Caco-2 (cell line): Measurements from ENCODE around the gene VRK1. TPM values are rescaled to one million over a fixed set of nuclear protein-coding genes. Genes with fewer than 3 reads are reported as not detected.

Experiments
- BruUV-seq: library from RNA; stranded (reverse); fragments of 400-500 nt; replicated peaks from 2 replicates; lab custom pipeline; 2021; lab: Mats Ljungman, UMichigan
- CTCF ChIA-PET: fragments of 300-600 bp; sonication (Branson Sonifier 250); formaldehyde crosslinking; loops from one replicate; lab custom pipeline; 2022; ENCODE audit warnings: antibody characterized with exemption; lab: Charles Lee
- POLR2A ChIA-PET: fragments of 300-600 bp; sonication (Branson Sonifier 250); formaldehyde crosslinking; loops from one replicate; lab custom pipeline; 2022; ENCODE audit warnings: antibody characterized with exemption; lab: Charles Lee
- DNase-seq, 2 experiments: peaks; one replicate each; pipeline versions ENCODE4 v3.0.0 to v3.0.0-alpha.2; 2020 to 2022
- H3K27me3 ChIP-seq: replicated peaks from 2 replicates; pipeline ENCODE4 v1.6.0; 2011; ENCODE audit warnings: low read length; ENCODE audit not compliant: control insufficient read depth, insufficient read depth
- H3K36me3 ChIP-seq: 2 replicates; pipeline ENCODE4 v1.5.1; 2011; ENCODE audit warnings: low read length; ENCODE audit not compliant: control insufficient read depth, insufficient read depth
- H3K4me1 ChIP-seq: fragments of 250-450 bp; sonication (Bioruptor Pico); 2 replicates; pipeline ENCODE4 v1.5.1; 2020; ENCODE audit warnings: mild to moderate bottlenecking
- H3K4me3 ChIP-seq: 2 replicates; pipeline ENCODE4 v1.5.1; 2011; ENCODE audit warnings: low read depth, mild to moderate bottlenecking, control low read depth, low read length
- H3K9me3 ChIP-seq: fragments of 250-450 bp; sonication (Bioruptor Pico); 2 replicates; pipeline ENCODE4 v1.5.1; 2020; ENCODE audit warnings: mild to moderate bottlenecking, moderate library complexity
- H3K27ac Mint-ChIP-seq: one replicate; pipeline ENCODE4 v1.8.0; 2022; ENCODE audit warnings: mixed read lengths; ENCODE audit not compliant: unreplicated experiment
- H3K27me3 Mint-ChIP-seq: one replicate; pipeline ENCODE4 v1.8.0; 2022; ENCODE audit warnings: mixed read lengths; ENCODE audit not compliant: insufficient read depth, unreplicated experiment
- H3K36me3 Mint-ChIP-seq: one replicate; pipeline ENCODE4 v1.8.0; 2022; ENCODE audit warnings: mild to moderate bottlenecking, mixed read lengths; ENCODE audit not compliant: insufficient read depth, unreplicated experiment
- H3K4me1 Mint-ChIP-seq: one replicate; pipeline ENCODE4 v1.8.0; 2022; ENCODE audit warnings: low read depth, mixed read lengths; ENCODE audit not compliant: unreplicated experiment
- H3K4me3 Mint-ChIP-seq: one replicate; pipeline ENCODE4 v1.8.0; 2022; ENCODE audit warnings: mild to moderate bottlenecking, moderate library complexity, mixed read lengths; ENCODE audit not compliant: unreplicated experiment
- H3K9me3 Mint-ChIP-seq: one replicate; pipeline ENCODE4 v1.8.0; 2022; ENCODE audit warnings: mixed read lengths; ENCODE audit not compliant: unreplicated experiment
- CTCF ChIP-seq, 2 experiments: fragments of 200-600 bp in 1 of 2; IDR thresholded peaks; 1 replicate in 1 of 2; 2 replicates in 1 of 2; pipeline versions ENCODE4 v1.5.1 to v1.8.0; 2011 to 2022; ENCODE audit warnings: antibody characterized with exemption in 1 of 2, control low read depth in 1 of 2, inconsistent platforms in 1 of 2, low read depth in 1 of 2, low read length in 1 of 2, mild to moderate bottlenecking in 1 of 2, moderate library complexity in 1 of 2; ENCODE audit not compliant: insufficient read depth in 1 of 2, severe bottlenecking in 1 of 2, unreplicated experiment in 1 of 2
- intact Hi-C: fragments of 100-400 bp; cut with micrococcal nuclease; formaldehyde crosslinking; loops from one replicate; pipeline ENCODE4 v1.10.0; 2022; ENCODE audit not compliant: unreplicated experiment
- total RNA-seq: library from RNA; stranded (reverse); gene quantifications from 2 replicates; pipeline ENCODE4 v1.2.3, GENCODE V29; 2022

Gene VRK1
- total RNA-seq, 1 experiment from 2014 or later = 42.1 TPM

DNA sequence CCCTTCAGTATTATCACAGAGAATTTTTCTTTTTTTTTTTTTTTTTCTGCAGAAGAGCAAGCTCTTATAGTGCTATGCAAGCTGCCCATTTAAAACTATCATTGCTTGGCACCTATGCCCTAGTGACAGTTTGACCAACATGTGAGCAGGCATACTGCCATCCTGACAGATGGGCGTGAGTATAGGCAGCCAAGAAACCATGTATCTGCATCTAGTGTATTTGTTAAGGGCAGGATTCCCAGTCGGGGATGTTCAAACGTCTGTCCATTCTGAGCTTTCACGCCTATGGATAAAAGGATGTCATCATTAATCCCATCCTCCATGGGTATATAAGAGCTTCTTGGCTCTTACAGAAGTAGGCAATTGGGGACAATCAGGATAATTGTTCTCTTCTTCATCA is 8.8 kb downstream of the VRK1 start:
- DNase-seq = no peak
- no peak overlapping the region for H3K4me3 Mint-ChIP-seq
- no peak overlapping the region for H3K4me3 ChIP-seq
- CTCF ChIA-PET = interaction anchor here (0.6 kb wide), 1 partner anchor 22 kb away, joined by 3 read pairs; no protein-coding TSS in a partner anchor
- no peaks in the 10 kb centered on the region for H3K9me3 ChIP-seq
- no peaks in the 10 kb centered on the region for H3K36me3 ChIP-seq
- POLR2A ChIA-PET = interaction anchor here (2.2 kb wide), 1 partner anchor 9 kb away, joined by 17 read pairs; the partner anchor contains the start of gene VRK1
- no peak for TF ChIP-seq CTCF (IDR thresholded peaks at IDR 0.05; ENCODE audit: insufficient read depth in 1 of 2, low read depth in 1 of 2, low read length in 1 of 2, severe bottlenecking in 1 of 2, unreplicated experiment in 1 of 2)
- no TSS peak for BruUV-seq
- H3K9me3 Mint-ChIP-seq = no peaks in the 10 kb centered on the region
- no peaks in the 10 kb centered on the region for H3K27me3 ChIP-seq
- intact Hi-C loops = no loop called here
- H3K27ac Mint-ChIP-seq = no peak overlapping the region
- no peaks in the 10 kb centered on the region for H3K4me1 ChIP-seq
- peaks cover 16% of the 10 kb centered on the region for H3K4me1 Mint-ChIP-seq
- H3K27me3 Mint-ChIP-seq = no peaks in the 10 kb centered on the region
- H3K36me3 Mint-ChIP-seq = peaks cover 6% of the 10 kb centered on the region

DNA sequence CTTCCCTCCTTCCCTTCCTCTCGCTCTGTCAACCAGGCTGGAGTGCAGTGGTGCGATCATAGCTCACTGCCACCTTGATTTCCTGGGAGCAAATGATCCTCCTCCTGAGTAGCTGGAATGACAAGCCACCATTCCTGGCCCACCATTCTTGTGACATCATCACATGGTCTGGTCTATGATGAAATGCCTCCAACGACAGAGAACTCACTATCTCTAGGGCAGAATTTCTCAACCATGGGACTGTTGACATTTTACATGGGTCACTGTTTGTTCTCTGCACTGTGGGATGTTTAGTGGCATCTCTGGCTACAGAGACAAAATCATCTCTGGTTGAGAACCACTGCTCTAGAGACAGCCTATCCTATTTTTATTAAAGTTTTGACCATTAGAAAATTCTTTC is 9.7 kb downstream of the VRK1 start:
- Histone ChIP-seq H3K36me3 (no peaks in the 10 kb centered on the region), H3K9me3 (no peaks in the 10 kb centered on the region), H3K4me1 (no peaks in the 10 kb centered on the region), H3K27me3 (no peaks in the 10 kb centered on the region), H3K4me3 (no peak overlapping the region)
- intact Hi-C loops = no loop called here
- H3K4me1 Mint-ChIP-seq = peaks cover 16% of the 10 kb centered on the region
- no peak for TF ChIP-seq CTCF (IDR thresholded peaks at IDR 0.05; ENCODE audit: insufficient read depth in 1 of 2, low read depth in 1 of 2, low read length in 1 of 2, severe bottlenecking in 1 of 2, unreplicated experiment in 1 of 2)
- no peaks in the 10 kb centered on the region for H3K27me3 Mint-ChIP-seq
- H3K9me3 Mint-ChIP-seq = no peaks in the 10 kb centered on the region
- POLR2A ChIA-PET = interaction anchor here (0.5 to 2.2 kb wide), 2 partner anchors 10 to 15 kb away, joined by 12 to 17 read pairs; partner anchors contain the start of gene VRK1
- no peak overlapping the region for H3K27ac Mint-ChIP-seq
- peak; percentile 41 to 42 for DNase-seq
- BruUV-seq = no TSS peak
- H3K36me3 Mint-ChIP-seq = peaks cover 6% of the 10 kb centered on the region
- CTCF ChIA-PET = no interaction called here
- no peak overlapping the region for H3K4me3 Mint-ChIP-seq

- H3K36me3 Mint-ChIP-seq = peaks cover 6% of the 10 kb centered on the region
- no peak overlapping the region for H3K4me3 Mint-ChIP-seq
- no peak for DNase-seq
- no peaks in the 10 kb centered on the region for H3K36me3 ChIP-seq
- H3K4me1 ChIP-seq = no peaks in the 10 kb centered on the region
- no peaks in the 10 kb centered on the region for H3K9me3 Mint-ChIP-seq
- H3K27me3 ChIP-seq = no peaks in the 10 kb centered on the region
- ChIA-PET CTCF (interaction anchor here (0.7 kb wide), 1 partner anchor 244 kb away, joined by 3 read pairs; no protein-coding TSS in a partner anchor), POLR2A (no interaction called here)
- peaks cover 14% of the 10 kb centered on the region for H3K4me1 Mint-ChIP-seq
- H3K27ac Mint-ChIP-seq = no peak overlapping the region
- no peaks in the 10 kb centered on the region for H3K9me3 ChIP-seq
- no peaks in the 10 kb centered on the region for H3K27me3 Mint-ChIP-seq
- BruUV-seq = no TSS peak
- intact Hi-C loops = no loop called here
- TF ChIP-seq CTCF (IDR thresholded peaks at IDR 0.05; ENCODE audit: insufficient read depth in 1 of 2, low read depth in 1 of 2, low read length in 1 of 2, severe bottlenecking in 1 of 2, unreplicated experiment in 1 of 2) = no peak
- no peak overlapping the region for H3K4me3 ChIP-seq
These were observed 11.6 kb downstream of the VRK1 start for GRCh38 chr14:96808619-96809406.
